ENCODE results near the gene ZNF22.
"Not testable (repeated sequence)": the region's sequence is repeated elsewhere in the genome, so short reads cannot be mapped to it uniquely, and the experiment has no call there.

ZNF22 gene

GRCh38 chr10:45006276-45007030 lies 5.7 kb downstream of the ZNF22 start:
- H3K9me3 ChIP-seq (replicated peaks in 1 of 2; ENCODE audit: control insufficient read depth in 2 of 2, insufficient read depth in 1 of 2, low read depth in 1 of 2, low read length in 2 of 2) = peaks cover 6 to 39% of the 10 kb centered on the region in 2 donors
- no peak overlapping the region for H3K9ac ChIP-seq (ENCODE audit: low read depth, low read length, poor library complexity)
- no peak overlapping the region for H2BK120ac ChIP-seq (ENCODE audit: low read depth, low read length)
- peaks cover 12 to 38% of the 10 kb centered on the region in 2 donors for H3K36me3 ChIP-seq (replicated peaks in 1 of 2; ENCODE audit: control insufficient read depth in 2 of 2, insufficient read depth in 2 of 2, low read length in 2 of 2)
- no peak overlapping the region for H3K4ac ChIP-seq (ENCODE audit: low read length)
- H2AFZ ChIP-seq (ENCODE audit: low read length) = no peak overlapping the region
- no peaks in the 10 kb centered on the region for H3K79me1 ChIP-seq (ENCODE audit: low read depth, low read length)
- no peak overlapping the region for H3K4me3 ChIP-seq (ENCODE audit: low read length in 2 of 2)
- H3K27me3 ChIP-seq (ENCODE audit: control insufficient read depth in 3 of 3, insufficient read depth in 3 of 3, low read depth in 1 of 3, low read length in 3 of 3) = no peaks in the 10 kb centered on the region
- H3K23ac ChIP-seq (ENCODE audit: low read depth, low read length, poor library complexity) = no peak overlapping the region
- H3K4me2 ChIP-seq (ENCODE audit: insufficient read depth, low read length, poor library complexity, severe bottlenecking) = no peak overlapping the region
- H4K8ac ChIP-seq (ENCODE audit: low read depth, low read length) = no peak overlapping the region
- no peak overlapping the region for H3K27ac ChIP-seq (replicated peaks; ENCODE audit: low read length)
- no peak overlapping the region for H4K91ac ChIP-seq (ENCODE audit: low read depth, low read length, poor library complexity)
- DNase-seq (ENCODE audit: low spot score) = no peak
- H2BK5ac ChIP-seq (ENCODE audit: low read length) = no peak overlapping the region
- no peak overlapping the region for H3K18ac ChIP-seq (ENCODE audit: low read length)
- no peak overlapping the region for H2AK5ac ChIP-seq (ENCODE audit: low read depth, low read length)
- H3K14ac ChIP-seq (ENCODE audit: low read length) = no peak overlapping the region
- peaks cover 0 to 1% of the 10 kb centered on the region in 2 donors for H3K4me1 ChIP-seq (ENCODE audit: control insufficient read depth in 2 of 2, insufficient read depth in 1 of 2, low read depth in 1 of 2, low read length in 2 of 2)
- no peak overlapping the region for H2BK15ac ChIP-seq (ENCODE audit: low read length)
- WGBS, 2 donors (ENCODE audit: extremely low coverage in 2 of 2, insufficient read length in 2 of 2, insufficient replicate concordance in 1 of 2) = no CpG with 5 or more reads among the region's 3 CpGs
- no peak overlapping the region for H2BK12ac ChIP-seq (ENCODE audit: low read length)

- H2BK15ac ChIP-seq (ENCODE audit: low read length) = no peak overlapping the region
- DNase-seq (ENCODE audit: low spot score) = peak; percentile 70
- H3K27me3 ChIP-seq (ENCODE audit: control insufficient read depth in 3 of 3, insufficient read depth in 3 of 3, low read depth in 1 of 3, low read length in 3 of 3) = no peaks in the 10 kb centered on the region
- no peak overlapping the region for H3K4me3 ChIP-seq (ENCODE audit: low read length in 2 of 2)
- no peak overlapping the region for H3K23ac ChIP-seq (ENCODE audit: low read depth, low read length, poor library complexity)
- no peaks in the 10 kb centered on the region for H3K79me1 ChIP-seq (ENCODE audit: low read depth, low read length)
- no peak overlapping the region for H3K27ac ChIP-seq (replicated peaks; ENCODE audit: low read length)
- no peak overlapping the region for H2BK12ac ChIP-seq (ENCODE audit: low read length)
- H3K18ac ChIP-seq (ENCODE audit: low read length) = no peak overlapping the region
- no peak overlapping the region for H3K14ac ChIP-seq (ENCODE audit: low read length)
- no peak overlapping the region for H2BK5ac ChIP-seq (ENCODE audit: low read length)
- H2BK120ac ChIP-seq (ENCODE audit: low read depth, low read length) = no peak overlapping the region
- no peak overlapping the region for H4K8ac ChIP-seq (ENCODE audit: low read depth, low read length)
- no peak overlapping the region for H3K4me2 ChIP-seq (ENCODE audit: insufficient read depth, low read length, poor library complexity, severe bottlenecking)
- H2AK5ac ChIP-seq (ENCODE audit: low read depth, low read length) = no peak overlapping the region
- WGBS, 2 donors (ENCODE audit: extremely low coverage in 2 of 2, insufficient read length in 2 of 2, insufficient replicate concordance in 1 of 2) = no CpG with 5 or more reads among the region's 8 CpGs
- peaks cover 2 to 23% of the 10 kb centered on the region in 2 donors for H3K9me3 ChIP-seq (replicated peaks in 1 of 2; ENCODE audit: control insufficient read depth in 2 of 2, insufficient read depth in 1 of 2, low read depth in 1 of 2, low read length in 2 of 2)
- H3K36me3 ChIP-seq (replicated peaks in 1 of 2; ENCODE audit: control insufficient read depth in 2 of 2, insufficient read depth in 2 of 2, low read length in 2 of 2) = peaks cover 7 to 22% of the 10 kb centered on the region in 2 donors
- H3K4me1 ChIP-seq (ENCODE audit: control insufficient read depth in 2 of 2, insufficient read depth in 1 of 2, low read depth in 1 of 2, low read length in 2 of 2) = peaks cover 0 to 1% of the 10 kb centered on the region in 2 donors
- H2AFZ ChIP-seq (ENCODE audit: low read length) = no peak overlapping the region
- H4K91ac ChIP-seq (ENCODE audit: low read depth, low read length, poor library complexity) = no peak overlapping the region
- H3K9ac ChIP-seq (ENCODE audit: low read depth, low read length, poor library complexity) = no peak overlapping the region
- H3K4ac ChIP-seq (ENCODE audit: low read length) = no peak overlapping the region
These were observed 7.9 kb downstream of the ZNF22 start for GRCh38 chr10:45008524-45009161.

GRCh38 chr10:45014557-45014956 lies 13.8 kb downstream of the ZNF22 start:
- H2BK15ac ChIP-seq (ENCODE audit: low read length); H3K4me2 ChIP-seq (ENCODE audit: insufficient read depth, low read length, poor library complexity, severe bottlenecking); H3K14ac ChIP-seq (ENCODE audit: low read length); H2BK120ac ChIP-seq (ENCODE audit: low read depth, low read length); DNase-seq (ENCODE audit: low spot score); H3K4me1 ChIP-seq (ENCODE audit: control insufficient read depth in 2 of 2, insufficient read depth in 1 of 2, low read depth in 1 of 2, low read length in 2 of 2); H2BK5ac ChIP-seq (ENCODE audit: low read length); H3K9me3 ChIP-seq (replicated peaks in 1 of 2; ENCODE audit: control insufficient read depth in 2 of 2, insufficient read depth in 1 of 2, low read depth in 1 of 2, low read length in 2 of 2); H3K79me1 ChIP-seq (ENCODE audit: low read depth, low read length); H4K91ac ChIP-seq (ENCODE audit: low read depth, low read length, poor library complexity); H3K36me3 ChIP-seq (replicated peaks in 1 of 2; ENCODE audit: control insufficient read depth in 2 of 2, insufficient read depth in 2 of 2, low read length in 2 of 2); H3K27ac ChIP-seq (replicated peaks; ENCODE audit: low read length); H4K8ac ChIP-seq (ENCODE audit: low read depth, low read length); H3K9ac ChIP-seq (ENCODE audit: low read depth, low read length, poor library complexity); H2BK12ac ChIP-seq (ENCODE audit: low read length); H2AK5ac ChIP-seq (ENCODE audit: low read depth, low read length); H2AFZ ChIP-seq (ENCODE audit: low read length); H3K4me3 ChIP-seq (ENCODE audit: low read length in 2 of 2); H3K4ac ChIP-seq (ENCODE audit: low read length); H3K18ac ChIP-seq (ENCODE audit: low read length); H3K23ac ChIP-seq (ENCODE audit: low read depth, low read length, poor library complexity); H3K27me3 ChIP-seq (ENCODE audit: control insufficient read depth in 3 of 3, insufficient read depth in 3 of 3, low read depth in 1 of 3, low read length in 3 of 3): not testable (repeated sequence)
- WGBS, 2 donors (ENCODE audit: extremely low coverage in 2 of 2, insufficient read length in 2 of 2, insufficient replicate concordance in 1 of 2) = no CpG with 5 or more reads among the region's 10 CpGs

GRCh38 chr10:45015590-45015989 lies 14.9 kb downstream of the ZNF22 start:
- H3K4me2 ChIP-seq (ENCODE audit: insufficient read depth, low read length, poor library complexity, severe bottlenecking) = no peak overlapping the region
- no peak overlapping the region for H2AFZ ChIP-seq (ENCODE audit: low read length)
- no CpG with 5 or more reads among the region's 2 CpGs for WGBS, 2 donors (ENCODE audit: extremely low coverage in 2 of 2, insufficient read length in 2 of 2, insufficient replicate concordance in 1 of 2)

More at GRCh38 chr10:45015590-45015989, 14.9 kb downstream of the ZNF22 start:
- no peak overlapping the region for H4K91ac ChIP-seq (ENCODE audit: low read depth, low read length, poor library complexity)
- H3K14ac ChIP-seq (ENCODE audit: low read length) = no peak overlapping the region
- no peak overlapping the region for H2BK5ac ChIP-seq (ENCODE audit: low read length)
- H3K27ac ChIP-seq (replicated peaks; ENCODE audit: low read length) = no peak overlapping the region
- H2BK120ac ChIP-seq (ENCODE audit: low read depth, low read length) = no peak overlapping the region
- H3K4me3 ChIP-seq (ENCODE audit: low read length in 2 of 2) = no peak overlapping the region
- no peaks in the 10 kb centered on the region for H3K4me1 ChIP-seq (ENCODE audit: control insufficient read depth in 2 of 2, insufficient read depth in 1 of 2, low read depth in 1 of 2, low read length in 2 of 2)
- no peak overlapping the region for H2BK15ac ChIP-seq (ENCODE audit: low read length)
- H3K27me3 ChIP-seq (ENCODE audit: control insufficient read depth in 3 of 3, insufficient read depth in 3 of 3, low read depth in 1 of 3, low read length in 3 of 3) = no peaks in the 10 kb centered on the region
- DNase-seq (ENCODE audit: low spot score) = no peak
- H3K4ac ChIP-seq (ENCODE audit: low read length) = no peak overlapping the region
- no peak overlapping the region for H2AK5ac ChIP-seq (ENCODE audit: low read depth, low read length)
- H3K23ac ChIP-seq (ENCODE audit: low read depth, low read length, poor library complexity) = no peak overlapping the region
- no peak overlapping the region for H3K18ac ChIP-seq (ENCODE audit: low read length)
- no peak overlapping the region for H2BK12ac ChIP-seq (ENCODE audit: low read length)
- no peaks in the 10 kb centered on the region for H3K9me3 ChIP-seq (replicated peaks in 1 of 2; ENCODE audit: control insufficient read depth in 2 of 2, insufficient read depth in 1 of 2, low read depth in 1 of 2, low read length in 2 of 2)
- H3K79me1 ChIP-seq (ENCODE audit: low read depth, low read length) = no peaks in the 10 kb centered on the region
- H3K36me3 ChIP-seq (replicated peaks in 1 of 2; ENCODE audit: control insufficient read depth in 2 of 2, insufficient read depth in 2 of 2, low read length in 2 of 2) = no peaks in the 10 kb centered on the region
- H3K9ac ChIP-seq (ENCODE audit: low read depth, low read length, poor library complexity) = no peak overlapping the region
- H4K8ac ChIP-seq (ENCODE audit: low read depth, low read length) = no peak overlapping the region
